GM18867 (cell line): Measurements from ENCODE around the gene PELO.
"Not testable (repeated sequence)": the region's sequence is repeated elsewhere in the genome, so short reads cannot be mapped to it uniquely, and the experiment has no call there.

Source experiments
- ATAC-seq: cut with Tn5 transposase; IDR thresholded peaks from one replicate; pipeline ENCODE4 v1.9.1; 2021; ENCODE audit warnings: mild to moderate bottlenecking, moderate library complexity; ENCODE audit not compliant: unreplicated experiment

The PELO gene, protein sequence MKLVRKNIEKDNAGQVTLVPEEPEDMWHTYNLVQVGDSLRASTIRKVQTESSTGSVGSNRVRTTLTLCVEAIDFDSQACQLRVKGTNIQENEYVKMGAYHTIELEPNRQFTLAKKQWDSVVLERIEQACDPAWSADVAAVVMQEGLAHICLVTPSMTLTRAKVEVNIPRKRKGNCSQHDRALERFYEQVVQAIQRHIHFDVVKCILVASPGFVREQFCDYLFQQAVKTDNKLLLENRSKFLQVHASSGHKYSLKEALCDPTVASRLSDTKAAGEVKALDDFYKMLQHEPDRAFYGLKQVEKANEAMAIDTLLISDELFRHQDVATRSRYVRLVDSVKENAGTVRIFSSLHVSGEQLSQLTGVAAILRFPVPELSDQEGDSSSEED

DNA sequence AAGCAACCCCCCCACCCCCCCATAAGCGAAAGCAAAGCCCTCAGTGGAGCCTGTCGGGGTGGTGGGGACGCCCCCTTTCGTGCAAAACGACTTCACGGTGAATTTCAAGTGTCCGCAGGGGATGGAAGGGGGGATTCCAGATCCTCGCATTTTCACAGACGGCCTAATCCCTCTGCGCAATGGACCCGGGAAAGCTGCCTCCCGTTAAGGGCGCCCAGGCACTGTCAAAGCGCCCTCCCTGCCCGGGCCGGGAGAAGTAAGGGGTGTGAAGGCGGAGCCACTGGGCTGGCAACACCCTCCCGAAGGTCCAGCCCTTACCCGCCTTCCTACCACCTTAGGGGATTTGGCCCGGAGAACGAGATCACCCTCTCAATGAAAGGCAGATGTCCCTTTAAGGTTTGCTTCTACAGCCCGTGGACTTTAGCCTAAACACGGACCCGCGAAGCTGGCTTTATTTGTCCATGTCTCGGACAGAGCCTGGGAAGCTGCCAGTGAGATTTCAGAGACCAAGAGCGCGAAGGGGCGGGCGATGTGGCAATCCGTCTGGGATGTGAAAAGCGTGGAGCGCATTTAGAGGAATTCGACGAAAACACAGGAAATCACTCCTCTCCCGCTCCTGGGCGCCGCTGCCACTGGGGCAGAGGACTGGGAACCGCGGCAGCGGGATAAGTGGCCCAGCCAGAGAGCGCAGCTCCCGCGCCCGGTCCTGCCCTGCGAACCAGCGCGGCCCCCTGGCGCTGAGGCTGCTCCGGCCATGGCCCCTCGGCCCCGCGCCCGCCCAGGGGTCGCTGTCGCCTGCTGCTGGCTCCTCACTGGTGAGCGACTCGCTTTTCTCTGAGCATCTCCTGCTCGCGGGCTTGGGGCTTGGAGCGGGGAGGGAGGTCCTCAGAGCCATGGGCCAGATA is at the start of gene PELO, which contains the start of gene ITGA1:
Gene PELO, plus strand, starts transcription at position 317 of the 905 bp plus-strand sequence. CDS start 12,479 bp downstream, outside the sequence.
Gene ITGA1, plus strand, starts transcription at position 317 of the 905 bp plus-strand sequence. Its CDS starts 438 bp downstream, at position 755.
- peak; percentile 81 for ATAC-seq

DNA sequence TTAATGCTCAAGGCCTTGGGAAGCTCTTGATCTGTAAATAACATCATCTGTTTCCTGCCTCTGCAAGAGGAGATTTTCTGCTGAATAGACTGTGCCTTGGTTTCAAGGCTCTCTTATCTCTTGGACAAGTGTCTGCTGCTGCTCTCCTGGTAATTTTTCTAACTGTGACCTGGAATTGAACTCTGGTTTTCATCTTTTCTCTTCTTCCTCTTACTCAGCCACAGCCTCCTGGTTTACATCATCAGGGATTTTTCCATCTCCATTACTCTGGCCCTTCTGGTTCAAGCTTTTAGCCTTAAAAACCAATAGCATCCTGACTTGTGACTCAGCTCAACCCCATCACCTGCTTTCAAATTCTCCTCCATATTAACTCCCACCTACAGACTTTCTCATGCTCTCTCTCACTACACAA is 49.6 kb upstream of the PELO start:
- no peak for ATAC-seq

DNA sequence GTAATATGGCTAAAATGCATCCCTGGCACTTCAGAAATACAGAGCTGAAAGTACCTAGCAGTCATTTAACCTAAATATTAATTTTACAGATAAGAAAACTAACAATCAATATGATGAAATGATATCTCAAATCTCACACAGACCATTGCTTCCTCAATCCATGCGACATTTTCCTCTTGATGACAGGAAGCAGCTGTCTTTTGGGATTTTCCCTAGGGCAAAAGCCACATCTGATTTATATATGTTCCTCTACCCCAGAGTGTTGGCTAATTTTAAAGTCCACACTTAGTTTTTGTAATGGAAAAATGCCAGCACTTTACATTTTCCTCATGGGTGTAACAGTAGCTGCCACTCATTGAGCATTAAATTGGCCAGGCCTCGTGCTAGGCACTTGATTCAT is 47.7 kb upstream of the PELO start:
- no peak for ATAC-seq

DNA sequence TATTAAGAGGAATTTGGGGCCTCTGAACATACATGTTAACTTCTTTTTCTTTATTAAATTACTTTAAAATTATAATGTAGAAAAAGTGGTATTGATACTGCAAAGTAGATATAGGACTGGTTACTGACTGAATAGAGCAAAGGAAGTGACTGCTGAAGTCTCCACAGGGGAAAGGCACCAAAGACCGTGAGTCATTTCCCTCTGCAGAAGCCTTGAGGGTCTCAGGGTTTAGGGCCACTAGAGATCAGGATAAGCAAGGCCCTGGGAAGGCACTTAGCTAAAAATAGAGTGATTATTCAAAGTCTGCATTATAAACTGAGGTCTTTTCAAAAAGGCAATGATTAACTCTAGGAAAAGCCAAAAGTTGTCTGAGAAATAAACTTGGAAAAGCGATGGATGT is 44.7 kb upstream of the PELO start:
- no peak for ATAC-seq

DNA sequence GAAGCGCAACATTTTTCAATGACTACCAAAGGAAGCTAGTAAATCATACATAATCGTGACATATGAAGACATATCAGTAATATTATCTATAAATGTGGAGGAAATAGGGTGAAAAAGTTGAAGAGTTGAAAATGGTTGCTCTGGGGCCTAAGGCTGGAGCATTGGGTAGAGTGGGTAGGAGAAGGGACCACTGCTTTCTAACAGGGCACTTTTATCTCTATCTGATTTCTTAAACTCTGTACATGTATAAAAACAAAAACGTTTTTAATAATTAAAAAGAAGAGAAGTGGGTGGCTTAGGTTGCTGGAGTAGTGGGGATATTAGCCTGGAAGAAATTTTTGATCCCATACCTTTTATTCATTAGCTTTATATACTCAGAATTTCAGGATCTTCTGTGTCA is 44.2 kb upstream of the PELO start:
- no peak for ATAC-seq

DNA sequence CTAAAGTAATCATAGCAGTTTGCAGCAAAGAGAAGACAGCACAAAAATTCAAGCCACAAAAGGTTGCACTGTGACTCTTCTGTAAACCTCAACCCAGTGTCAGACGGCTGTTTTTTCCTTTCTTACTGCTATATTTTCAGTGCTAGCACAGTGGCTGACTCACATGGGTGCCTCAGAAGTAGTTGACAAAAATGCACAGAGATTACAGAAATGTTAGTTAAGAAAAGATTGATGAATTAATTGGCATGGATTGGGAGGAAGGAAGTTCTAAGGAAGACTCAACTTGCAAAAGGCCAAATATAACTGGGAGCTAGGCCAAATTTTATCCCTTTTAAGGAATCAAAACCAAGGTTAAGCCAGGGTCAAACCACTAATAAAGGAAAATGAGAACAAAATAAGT is 43.7 kb upstream of the PELO start:
- ATAC-seq: peak; percentile 59

DNA sequence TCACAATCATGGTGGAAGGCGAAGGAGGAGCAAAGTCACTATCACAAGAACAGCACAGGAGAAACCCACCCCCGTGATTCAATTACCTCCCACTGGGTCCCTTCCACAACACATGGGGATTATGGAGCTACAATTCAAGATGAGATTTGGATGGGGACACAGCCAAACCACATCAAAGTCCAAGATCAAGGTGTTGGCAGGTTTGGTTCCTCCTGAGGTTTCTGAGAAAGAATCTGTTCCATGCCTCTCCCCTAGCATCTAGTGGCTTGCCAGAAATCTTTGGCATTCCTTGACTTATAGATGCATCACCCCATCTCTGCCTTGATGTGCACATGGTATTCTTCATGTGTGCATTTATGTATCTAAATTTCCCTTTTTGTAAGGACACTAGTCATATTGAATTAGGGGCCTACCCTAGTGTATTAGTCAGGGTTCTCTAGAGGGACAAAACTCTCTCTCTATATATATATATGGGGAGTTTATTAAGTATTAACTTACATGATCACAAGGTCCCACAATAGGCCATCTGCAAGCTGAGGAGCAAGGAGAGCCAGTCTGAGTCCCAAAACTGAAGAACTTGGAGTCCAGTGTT is 42.8 kb upstream of the PELO start:
- not testable (repeated sequence) for ATAC-seq

DNA sequence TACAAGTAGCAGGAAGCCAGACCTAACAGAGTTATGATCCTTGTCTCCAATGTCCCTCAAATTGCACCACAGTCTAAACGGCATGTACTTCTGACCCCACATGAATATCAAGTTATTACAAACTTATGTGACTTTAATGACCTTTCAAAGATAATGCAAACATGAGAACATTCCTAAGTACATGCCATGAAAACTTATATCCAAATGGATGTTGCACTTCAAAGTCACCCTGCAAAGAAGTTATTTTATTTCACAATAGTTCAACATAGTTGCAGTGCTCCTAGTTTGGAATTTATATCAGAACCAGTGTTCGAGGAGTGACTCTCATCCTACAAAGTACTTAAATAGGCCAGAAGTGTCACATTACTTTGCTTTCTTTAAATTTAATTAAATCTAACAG is 41.2 kb upstream of the PELO start:
- ATAC-seq: no peak

DNA sequence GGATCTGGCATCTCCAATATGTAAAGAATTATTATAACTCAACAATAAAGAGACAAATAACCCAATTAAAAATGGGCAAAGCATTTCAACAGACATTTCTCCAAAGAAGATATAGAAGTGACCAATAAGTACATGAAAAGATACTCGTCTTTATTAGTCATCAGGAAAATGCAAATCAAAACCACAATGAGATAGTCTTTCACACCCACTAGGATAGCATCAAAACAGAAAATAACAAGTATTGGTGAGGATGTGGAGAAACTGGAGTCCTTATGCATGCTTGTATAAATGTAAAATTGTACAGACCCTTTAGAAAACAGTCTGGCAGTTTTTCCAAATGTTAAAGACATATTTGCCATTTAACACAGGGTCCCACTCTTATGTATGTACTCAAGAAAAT is 39.1 kb upstream of the PELO start:
- ATAC-seq: peak; percentile 83

DNA sequence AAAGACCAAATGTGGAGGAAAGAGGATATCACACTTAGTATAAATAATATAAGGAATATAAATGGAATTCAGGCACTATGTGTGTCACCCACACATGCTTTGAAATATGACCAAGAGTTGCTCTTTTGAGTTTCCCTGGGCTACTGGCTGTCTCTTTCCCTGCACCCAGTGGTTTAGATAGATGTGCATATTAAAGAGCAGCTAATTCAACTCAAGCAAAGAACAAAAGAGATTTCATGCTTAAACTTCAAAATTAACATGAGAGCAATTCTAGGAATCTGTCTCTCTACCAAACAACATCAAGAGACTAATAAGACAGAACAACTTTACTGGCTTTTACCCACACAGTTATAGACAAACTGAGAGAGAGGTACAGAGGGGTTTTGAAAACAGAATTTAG is 38.0 kb upstream of the PELO start:
- no peak for ATAC-seq

DNA sequence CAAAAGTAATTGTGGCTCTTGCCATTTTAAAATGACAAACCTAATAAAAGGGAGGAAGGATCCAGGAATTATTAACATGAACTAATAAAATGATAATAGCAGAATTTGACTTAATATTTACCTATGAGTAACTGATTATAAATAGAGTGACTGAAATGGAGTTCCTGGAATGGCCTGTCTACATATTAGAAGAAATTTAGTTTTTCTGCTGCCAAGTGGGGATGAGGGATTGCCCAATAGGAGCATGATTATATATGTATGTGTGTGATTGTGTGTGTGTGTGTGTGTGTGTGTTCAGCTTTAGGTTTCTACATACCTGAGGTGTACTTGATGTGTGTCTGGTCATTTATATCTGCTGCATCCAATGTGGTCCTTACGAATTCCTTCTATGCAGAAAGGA is 36.6 kb upstream of the PELO start:
- no peak for ATAC-seq

DNA sequence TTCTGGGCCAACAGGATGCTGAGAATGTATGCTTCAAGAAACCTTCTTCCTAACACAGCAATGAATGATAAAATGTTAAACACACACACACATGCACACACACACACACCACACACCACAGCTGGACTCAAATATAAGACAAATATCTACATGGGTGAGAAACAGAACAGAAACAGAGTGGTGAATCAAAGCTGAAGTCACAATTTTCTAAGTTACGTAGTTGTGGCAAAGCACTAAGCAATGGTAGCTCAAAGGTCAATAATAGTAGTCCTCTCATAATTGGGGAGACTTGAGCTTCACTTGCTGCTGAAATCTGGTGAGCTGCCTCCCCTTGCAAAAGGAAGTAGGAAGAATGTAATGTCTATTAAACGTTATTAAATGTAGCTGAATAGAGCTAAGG is 33.7 kb upstream of the PELO start:
- ATAC-seq: peak; percentile 61

DNA sequence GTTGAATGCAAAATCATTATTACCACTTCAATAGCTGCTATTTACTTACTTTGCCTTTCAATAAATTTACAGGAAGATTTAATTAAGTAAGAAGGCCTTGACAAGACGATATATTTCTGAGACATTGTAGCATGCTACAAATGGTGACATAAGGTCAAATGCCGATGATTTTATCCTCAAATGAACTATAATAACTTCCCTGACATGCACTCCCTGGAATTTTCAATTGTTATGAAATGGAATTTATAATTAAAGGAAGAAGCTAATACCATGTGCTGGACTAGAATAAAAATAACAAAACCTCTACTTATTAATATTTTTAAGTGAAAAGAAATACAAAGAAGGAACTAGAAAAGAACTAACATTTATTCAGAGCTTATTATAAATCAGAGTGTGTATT is 30.2 kb upstream of the PELO start:
- ATAC-seq: no peak

DNA sequence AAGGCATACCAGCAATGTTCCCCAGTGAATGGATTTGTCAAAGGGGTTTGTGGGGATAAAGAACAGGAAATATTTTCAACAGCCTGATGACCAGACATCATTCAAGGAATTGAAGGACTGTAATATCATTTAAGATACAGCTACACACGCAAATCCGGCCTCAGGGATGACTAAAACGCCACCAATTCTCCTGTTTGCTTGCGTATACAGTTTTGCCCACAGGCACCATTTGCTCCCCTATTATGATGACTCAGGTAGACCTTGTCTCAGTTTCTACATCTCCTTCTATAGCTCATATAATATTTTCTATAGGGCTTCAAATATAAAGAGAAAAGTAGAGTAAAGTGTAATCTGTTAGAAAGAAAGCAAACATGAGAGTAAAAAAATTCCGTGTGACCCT is 29.7 kb upstream of the PELO start:
- ATAC-seq: no peak

DNA sequence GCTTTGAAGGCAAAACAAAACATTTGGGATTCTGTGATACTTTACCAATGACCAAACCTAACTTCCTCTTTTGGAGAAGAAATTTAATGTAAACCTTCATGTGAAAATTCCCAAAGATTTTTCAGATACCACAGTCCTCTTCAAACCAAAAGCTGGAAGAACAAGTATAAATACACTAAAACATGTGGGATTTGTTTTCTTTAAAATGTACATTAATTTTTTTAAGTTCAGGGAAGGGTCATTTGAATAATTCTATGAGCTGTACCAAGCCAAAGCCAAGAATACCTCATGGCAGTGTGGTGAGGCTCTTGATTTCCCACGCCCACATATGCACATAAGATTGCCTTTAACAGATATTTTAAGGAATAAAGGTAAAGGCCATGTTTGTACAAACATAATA is 28.4 kb upstream of the PELO start:
- ATAC-seq: no peak

DNA sequence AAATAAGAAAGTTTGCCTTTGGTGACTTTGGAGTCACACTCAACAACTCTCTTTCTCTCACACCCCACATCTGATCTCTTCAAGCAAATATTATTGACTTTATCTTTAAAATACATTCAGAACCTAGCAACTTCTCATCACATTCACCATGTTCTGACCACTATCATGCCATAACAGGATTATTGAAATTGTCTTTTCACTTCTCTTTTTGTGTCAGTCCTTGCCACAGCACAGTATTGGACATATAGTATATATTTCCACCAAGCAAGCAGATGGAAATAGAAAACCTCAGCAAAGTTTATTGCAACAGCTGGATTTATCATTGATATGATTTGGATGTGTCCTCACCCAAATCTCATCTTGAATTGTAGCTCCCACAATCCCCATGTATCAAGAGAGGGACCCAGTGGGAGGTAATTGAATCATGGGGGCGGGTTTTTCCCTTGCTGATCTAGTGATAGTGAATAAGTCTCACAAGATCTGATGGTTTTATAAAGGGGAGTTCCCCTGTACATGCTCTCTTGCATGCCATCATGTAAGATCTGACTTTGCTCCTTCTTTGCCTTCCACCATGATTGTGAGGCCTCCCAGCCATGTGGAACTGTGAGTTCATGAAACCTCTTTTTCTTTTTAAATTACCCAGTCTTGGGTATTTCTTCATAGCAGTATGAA is 26.9 kb upstream of the PELO start:
- ATAC-seq: no peak

DNA sequence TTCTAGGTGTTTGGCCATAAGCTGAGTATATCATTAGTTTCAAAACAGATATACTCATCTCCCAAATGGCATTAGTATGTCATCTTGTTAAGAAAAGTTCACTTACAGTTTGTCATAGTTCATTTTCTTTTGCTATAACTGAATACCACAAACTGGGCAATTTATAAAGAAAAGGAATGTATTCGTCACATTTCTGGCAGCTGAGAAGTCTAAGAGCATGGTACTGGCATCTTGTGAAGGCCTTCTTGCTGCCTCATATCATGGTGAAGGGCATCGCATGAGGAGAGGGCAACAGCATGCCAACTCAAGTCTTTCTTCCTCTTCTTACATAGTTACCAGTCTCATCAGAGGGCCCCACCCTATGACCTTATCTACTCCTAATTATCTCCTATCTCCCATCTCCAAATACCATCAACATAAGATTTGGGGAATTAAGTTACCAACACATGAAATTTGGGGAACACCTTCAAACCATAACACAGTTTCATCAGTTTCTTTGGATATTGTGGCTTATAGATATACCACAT is 20.4 kb upstream of the PELO start:
- ATAC-seq: no peak

DNA sequence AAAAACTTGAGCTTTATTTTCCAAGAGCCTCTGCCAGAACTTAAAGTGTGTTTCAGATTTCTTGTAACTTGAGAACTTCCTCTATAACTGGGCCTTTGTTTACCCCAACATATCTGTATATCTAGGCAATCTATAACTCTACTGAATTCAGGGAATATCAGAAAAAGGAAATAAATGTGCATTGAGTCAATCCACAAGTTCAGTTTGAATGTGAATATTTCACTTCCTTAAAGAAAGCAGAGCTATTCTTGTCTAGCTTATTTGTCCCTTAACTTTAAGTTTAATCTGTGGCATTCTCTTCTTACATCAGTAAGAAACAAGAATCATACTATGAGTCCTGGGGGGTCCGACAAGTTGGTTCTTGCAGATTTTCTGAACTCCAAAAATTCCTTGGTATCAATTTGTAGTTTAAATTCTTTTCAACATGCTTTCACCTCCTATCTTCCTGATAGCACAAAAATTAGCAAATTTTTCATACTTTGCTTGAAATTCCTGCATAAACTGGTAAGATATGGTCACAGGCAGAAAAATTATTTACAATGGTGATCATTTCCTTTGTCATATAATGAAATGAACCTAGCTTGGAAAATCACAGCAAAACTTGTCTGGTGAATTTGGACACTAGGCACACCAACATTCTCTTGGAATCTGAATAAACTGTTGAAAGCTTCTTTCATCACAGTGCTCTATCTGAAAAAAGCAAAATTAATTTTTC is 19.8 kb upstream of the PELO start:
- no peak for ATAC-seq

DNA sequence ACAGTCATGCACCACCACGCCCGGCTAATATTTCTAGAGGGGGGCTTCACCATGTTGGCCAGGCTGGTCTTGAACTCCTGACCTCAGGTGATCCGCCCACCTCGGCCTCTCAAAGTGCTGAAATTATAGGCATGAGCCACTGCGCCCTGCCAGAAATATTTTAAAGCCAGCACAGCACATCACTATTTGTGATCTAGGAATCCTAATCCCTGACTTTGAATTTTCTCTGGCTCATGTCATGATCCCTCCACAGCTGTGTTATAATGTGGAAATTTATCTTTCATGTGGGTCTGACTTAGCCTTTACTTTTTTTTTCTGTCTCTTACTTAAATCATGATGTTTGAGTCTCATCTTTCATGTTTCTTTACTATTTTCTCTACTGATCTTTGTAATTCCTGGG is 18.7 kb upstream of the PELO start:
- no peak for ATAC-seq

DNA sequence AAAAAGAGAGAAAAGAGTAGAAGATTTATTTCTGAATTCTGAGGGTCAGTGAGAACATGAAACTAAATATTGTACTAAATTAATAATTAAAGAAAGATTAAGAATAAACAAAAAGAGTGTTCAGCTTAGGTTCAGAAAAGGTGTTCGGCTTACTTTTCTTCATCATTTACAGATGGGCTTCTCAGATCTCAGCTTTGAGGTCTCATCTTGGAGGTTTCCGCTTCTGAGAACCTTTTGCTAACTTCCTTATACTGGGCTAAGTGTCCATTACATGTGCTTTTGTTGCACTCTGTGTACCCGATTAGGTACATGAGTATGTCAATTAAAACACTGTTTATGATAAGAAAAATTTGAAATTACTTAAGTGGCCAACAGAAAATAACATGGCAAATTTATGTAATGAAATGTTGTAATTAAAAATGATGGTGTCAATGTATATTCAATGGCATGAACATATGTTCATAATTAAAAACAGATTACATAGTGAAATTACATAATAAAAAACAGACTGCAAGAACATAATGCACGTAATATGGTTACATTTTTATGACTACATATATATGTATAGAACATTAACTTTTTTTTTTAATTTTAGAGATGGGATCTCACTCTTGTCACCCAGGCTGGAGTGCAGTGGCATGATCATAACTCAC is 17.3 kb upstream of the PELO start:
- no peak for ATAC-seq
